ENCODE data around the gene SAMD4A.

Gene SAMD4A

GRCh38 chr14:54754116-54754622 is 187.2 kb downstream of the SAMD4A start:
- DNase-seq, result no peak

GRCh38 chr14:54754623-54755386 is 187.9 kb downstream of the SAMD4A start:
- no peak for DNase-seq

GRCh38 chr14:54756656-54757392 is 189.9 kb downstream of the SAMD4A start:
- DNase-seq, result no peak

- DNase-seq, result peak in 4 of 56 donors; percentile 17 to 34 (median 23)
Observed at GRCh38 chr14:54758041-54758440, 191.1 kb downstream of the SAMD4A start.

GRCh38 chr14:54759982-54760585 is 193.2 kb downstream of the SAMD4A start:
- DNase-seq, result no peak

GRCh38 chr14:54760866-54761575 is 194.1 kb downstream of the SAMD4A start:
- peak in 3 of 56 donors; percentile 19 to 25 (median 24) for DNase-seq

- peak in 3 of 56 donors; percentile 15 to 39 (median 22) for DNase-seq
Observed at GRCh38 chr14:54761835-54762234, 194.9 kb downstream of the SAMD4A start.

- DNase-seq, result peak in 3 of 56 donors; percentile 19 to 40 (median 32)
Observed at GRCh38 chr14:54762296-54762695, 195.4 kb downstream of the SAMD4A start.

GRCh38 chr14:54763761-54764160 is 196.8 kb downstream of the SAMD4A start:
- DNase-seq, result peak in 5 of 56 donors; percentile 15 to 49 (median 27)

GRCh38 chr14:54766276-54767138 is 199.6 kb downstream of the SAMD4A start:
- DNase-seq, result no peak

GRCh38 chr14:54767139-54767431 is 200.2 kb downstream of the SAMD4A start:
- DNase-seq, result no peak

GRCh38 chr14:54767450-54767849 is 200.5 kb downstream of the SAMD4A start:
- DNase-seq, result no peak

GRCh38 chr14:54768501-54769129 is 201.7 kb downstream of the SAMD4A start:
- DNase-seq, result no peak

- peak in 1 of 56 donors; percentile 6 for DNase-seq
Observed at GRCh38 chr14:54769951-54770863, 203.3 kb downstream of the SAMD4A start.

- DNase-seq, result no peak
Observed at GRCh38 chr14:54771411-54772027, 204.6 kb downstream of the SAMD4A start.

- no peak for DNase-seq
Observed at GRCh38 chr14:54772451-54772881, 205.5 kb downstream of the SAMD4A start.

- DNase-seq, result peak in 40 of 56 donors; percentile 21 to 72 (median 44)
Observed at GRCh38 chr14:54773171-54774006, 206.5 kb downstream of the SAMD4A start.
